ENCODE measurements around the gene ZNF749.

ZNF749 gene

GRCh38 chr19:57406516-57407123 is 28.5 kb upstream of the ZNF749 start:
- TF ChIP-seq CTCF (IDR thresholded peaks at IDR 0.05) = peak; percentile 80
- no peak for TF ChIP-seq ZFX (IDR thresholded peaks at IDR 0.05; ENCODE audit: borderline replicate concordance)
- no peak overlapping the region for H3K27ac ChIP-seq

- TF ChIP-seq ZFX (IDR thresholded peaks at IDR 0.05; ENCODE audit: borderline replicate concordance) = no peak
- no peak for TF ChIP-seq CTCF (IDR thresholded peaks at IDR 0.05)
- H3K27ac ChIP-seq = peak within 1 kb of the TSS; percentile 46
These were observed 24.1 kb upstream of the ZNF749 start, which contains the start of gene ZNF17 for GRCh38 chr19:57410877-57411671. Gene ZNF17, plus strand, starts transcription at chr19:57411161. Its CDS starts 2,455 bp downstream, at chr19:57413616.

GRCh38 chr19:57419439-57419838 is 15.7 kb upstream of the ZNF749 start:
- TF ChIP-seq CTCF (IDR thresholded peaks at IDR 0.05) = no peak
- no peak for TF ChIP-seq ZFX (IDR thresholded peaks at IDR 0.05; ENCODE audit: borderline replicate concordance)
- H3K27ac ChIP-seq = no peak overlapping the region

GRCh38 chr19:57421037-57421436 is 14.1 kb upstream of the ZNF749 start:
- no peak overlapping the region for H3K27ac ChIP-seq
- TF ChIP-seq CTCF (IDR thresholded peaks at IDR 0.05) (no peak), ZFX (IDR thresholded peaks at IDR 0.05; ENCODE audit: borderline replicate concordance) (no peak)

- H3K27ac ChIP-seq = peak overlapping the region; percentile 73
- no peak for TF ChIP-seq ZFX (IDR thresholded peaks at IDR 0.05; ENCODE audit: borderline replicate concordance)
- TF ChIP-seq CTCF (IDR thresholded peaks at IDR 0.05) = no peak
These were observed 601 bp upstream of the ZNF749 start for GRCh38 chr19:57434386-57435061.

GRCh38 chr19:57436417-57436816 is 1.3 kb downstream of the ZNF749 start:
- TF ChIP-seq CTCF (IDR thresholded peaks at IDR 0.05) = no peak
- TF ChIP-seq ZFX (IDR thresholded peaks at IDR 0.05; ENCODE audit: borderline replicate concordance) = no peak
- no peak overlapping the region for H3K27ac ChIP-seq
